ENCODE data around the gene LRRC49. TPM values are rescaled to one million over a fixed set of nuclear protein-coding genes. Genes with fewer than 3 reads are reported as not detected.
"Not testable (repeated sequence)": the region's sequence is repeated elsewhere in the genome, so short reads cannot be mapped to it uniquely, and the experiment has no call there.

Gene LRRC49
- total RNA-seq, 1 donor: 18.1 TPM

DNA sequence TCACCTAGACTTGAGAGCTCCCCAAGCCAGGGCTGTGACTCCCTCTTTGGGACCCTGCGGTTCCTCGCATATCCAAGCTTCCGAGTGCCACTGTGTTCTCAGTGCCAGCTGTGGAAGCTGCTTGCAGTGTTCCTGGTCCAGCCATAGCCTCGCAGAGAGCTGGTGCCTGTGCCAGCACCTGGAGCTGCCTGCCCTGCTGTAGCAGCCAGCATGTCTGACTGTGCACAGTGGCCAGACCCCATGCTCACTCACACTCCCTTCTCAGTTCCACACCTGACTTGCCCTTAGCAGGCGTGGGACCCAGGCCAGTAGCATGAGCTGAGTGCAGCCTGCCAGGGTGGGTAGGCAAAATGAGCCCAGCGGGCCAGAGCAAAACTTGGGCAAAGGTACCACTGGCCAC, 25.3 kb downstream of the LRRC49 start:
- no peak for DNase-seq (ENCODE audit: insufficient read length, low spot score, missing footprints)
- H3K36me3 ChIP-seq (ENCODE audit: insufficient read depth, low read length): no peaks in the 10 kb centered on the region
- no peak overlapping the region for H3K27ac ChIP-seq (ENCODE audit: low read depth, low read length)
- H3K4me3 ChIP-seq (ENCODE audit: insufficient read depth, low read length): no peak overlapping the region
- no peak overlapping the region for H2AFZ ChIP-seq (ENCODE audit: low read length)
- H3K4me1 ChIP-seq (ENCODE audit: insufficient read depth, low read length): no peaks in the 10 kb centered on the region
- H3K4me2 ChIP-seq (ENCODE audit: insufficient read depth, low read length): no peak overlapping the region
- H3K9me3 ChIP-seq (ENCODE audit: low read depth, low read length): no peaks in the 10 kb centered on the region
- no peaks in the 10 kb centered on the region for H3K27me3 ChIP-seq (ENCODE audit: insufficient read depth, low read length)
- no peaks in the 10 kb centered on the region for H4K20me1 ChIP-seq (ENCODE audit: insufficient read depth, low read length)
- no peaks in the 10 kb centered on the region for H3K79me2 ChIP-seq (ENCODE audit: insufficient read depth, low read length)
- TF ChIP-seq, protein P1, sequence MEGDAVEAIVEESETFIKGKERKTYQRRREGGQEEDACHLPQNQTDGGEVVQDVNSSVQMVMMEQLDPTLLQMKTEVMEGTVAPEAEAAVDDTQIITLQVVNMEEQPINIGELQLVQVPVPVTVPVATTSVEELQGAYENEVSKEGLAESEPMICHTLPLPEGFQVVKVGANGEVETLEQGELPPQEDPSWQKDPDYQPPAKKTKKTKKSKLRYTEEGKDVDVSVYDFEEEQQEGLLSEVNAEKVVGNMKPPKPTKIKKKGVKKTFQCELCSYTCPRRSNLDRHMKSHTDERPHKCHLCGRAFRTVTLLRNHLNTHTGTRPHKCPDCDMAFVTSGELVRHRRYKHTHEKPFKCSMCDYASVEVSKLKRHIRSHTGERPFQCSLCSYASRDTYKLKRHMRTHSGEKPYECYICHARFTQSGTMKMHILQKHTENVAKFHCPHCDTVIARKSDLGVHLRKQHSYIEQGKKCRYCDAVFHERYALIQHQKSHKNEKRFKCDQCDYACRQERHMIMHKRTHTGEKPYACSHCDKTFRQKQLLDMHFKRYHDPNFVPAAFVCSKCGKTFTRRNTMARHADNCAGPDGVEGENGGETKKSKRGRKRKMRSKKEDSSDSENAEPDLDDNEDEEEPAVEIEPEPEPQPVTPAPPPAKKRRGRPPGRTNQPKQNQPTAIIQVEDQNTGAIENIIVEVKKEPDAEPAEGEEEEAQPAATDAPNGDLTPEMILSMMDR (IDR thresholded peaks at IDR 0.05; ENCODE audit: extremely low read depth, low read depth, low read length): no peak

DNA sequence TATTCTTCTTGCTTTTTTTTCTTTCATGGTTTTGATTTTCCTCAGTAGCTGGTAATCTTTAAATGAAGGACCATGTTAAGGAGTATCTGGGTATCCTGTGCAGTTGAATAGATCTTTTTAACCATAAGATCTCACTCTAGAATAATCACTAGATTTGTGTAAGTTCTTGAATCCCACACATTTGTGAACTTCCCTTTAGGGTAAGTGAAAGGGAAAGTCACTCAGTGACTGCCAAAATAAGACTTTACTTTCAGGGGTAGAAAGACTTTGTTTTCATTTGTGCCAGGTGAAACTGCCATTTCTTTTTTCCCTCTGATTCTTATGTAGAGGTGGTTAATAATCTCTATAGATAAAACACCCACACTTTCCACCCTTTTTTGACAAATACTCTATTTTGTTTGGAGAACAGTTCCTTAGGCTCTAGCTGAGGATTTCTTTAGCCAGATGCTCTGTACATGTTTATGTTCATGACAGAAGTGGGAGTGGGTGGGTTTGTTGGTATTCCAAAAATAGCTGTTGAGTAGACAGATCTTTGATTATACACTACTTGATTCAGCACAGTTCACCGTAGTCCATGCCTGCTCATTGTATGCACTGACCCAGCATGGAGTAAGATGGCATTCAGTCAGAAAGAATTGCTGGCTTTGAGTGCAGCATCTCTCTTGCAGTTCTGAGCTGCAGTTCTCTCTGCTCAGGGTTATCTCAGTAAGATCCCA, 28.5 kb downstream of the LRRC49 start:
- no peaks in the 10 kb centered on the region for H3K79me2 ChIP-seq (ENCODE audit: insufficient read depth, low read length)
- no peaks in the 10 kb centered on the region for H3K36me3 ChIP-seq (ENCODE audit: insufficient read depth, low read length)
- no peak overlapping the region for H3K4me3 ChIP-seq (ENCODE audit: insufficient read depth, low read length)
- H3K4me1 ChIP-seq (ENCODE audit: insufficient read depth, low read length): no peaks in the 10 kb centered on the region
- H4K20me1 ChIP-seq (ENCODE audit: insufficient read depth, low read length): no peaks in the 10 kb centered on the region
- H3K4me2 ChIP-seq (ENCODE audit: insufficient read depth, low read length): no peak overlapping the region
- TF ChIP-seq, protein P1 (IDR thresholded peaks at IDR 0.05; ENCODE audit: extremely low read depth, low read depth, low read length): no peak
- peak; percentile 39 for DNase-seq (ENCODE audit: insufficient read length, low spot score, missing footprints)
- H3K27ac ChIP-seq (ENCODE audit: low read depth, low read length): no peak overlapping the region
- no peaks in the 10 kb centered on the region for H3K27me3 ChIP-seq (ENCODE audit: insufficient read depth, low read length)
- H2AFZ ChIP-seq (ENCODE audit: low read length): no peak overlapping the region
- H3K9me3 ChIP-seq (ENCODE audit: low read depth, low read length): no peaks in the 10 kb centered on the region

GRCh38 chr15:70922119-70922518, 29.5 kb downstream of the LRRC49 start:
- Histone ChIP-seq H3K27ac (ENCODE audit: low read depth, low read length) (no peak overlapping the region), H3K79me2 (ENCODE audit: insufficient read depth, low read length) (no peaks in the 10 kb centered on the region), H3K4me2 (ENCODE audit: insufficient read depth, low read length) (no peak overlapping the region), H2AFZ (ENCODE audit: low read length) (no peak overlapping the region), H3K27me3 (ENCODE audit: insufficient read depth, low read length) (no peaks in the 10 kb centered on the region), H3K4me1 (ENCODE audit: insufficient read depth, low read length) (no peaks in the 10 kb centered on the region), H3K36me3 (ENCODE audit: insufficient read depth, low read length) (no peaks in the 10 kb centered on the region), H3K4me3 (ENCODE audit: insufficient read depth, low read length) (no peak overlapping the region), H3K9me3 (ENCODE audit: low read depth, low read length) (no peaks in the 10 kb centered on the region), H4K20me1 (ENCODE audit: insufficient read depth, low read length) (no peaks in the 10 kb centered on the region)
- DNase-seq (ENCODE audit: insufficient read length, low spot score, missing footprints): no peak
- TF ChIP-seq, protein P1 (IDR thresholded peaks at IDR 0.05; ENCODE audit: extremely low read depth, low read depth, low read length): no peak

GRCh38 chr15:70923311-70924080, 30.9 kb downstream of the LRRC49 start:
- Histone ChIP-seq H3K9me3 (ENCODE audit: low read depth, low read length) (no peaks in the 10 kb centered on the region), H3K27me3 (ENCODE audit: insufficient read depth, low read length) (no peaks in the 10 kb centered on the region), H3K79me2 (ENCODE audit: insufficient read depth, low read length) (no peaks in the 10 kb centered on the region), H3K4me1 (ENCODE audit: insufficient read depth, low read length) (no peaks in the 10 kb centered on the region), H3K27ac (ENCODE audit: low read depth, low read length) (no peak overlapping the region), H2AFZ (ENCODE audit: low read length) (no peak overlapping the region), H4K20me1 (ENCODE audit: insufficient read depth, low read length) (no peaks in the 10 kb centered on the region), H3K4me3 (ENCODE audit: insufficient read depth, low read length) (no peak overlapping the region), H3K36me3 (ENCODE audit: insufficient read depth, low read length) (no peaks in the 10 kb centered on the region), H3K4me2 (ENCODE audit: insufficient read depth, low read length) (no peak overlapping the region)
- TF ChIP-seq, protein P1 (IDR thresholded peaks at IDR 0.05; ENCODE audit: extremely low read depth, low read depth, low read length): no peak
- no peak for DNase-seq (ENCODE audit: insufficient read length, low spot score, missing footprints)

GRCh38 chr15:70926914-70927313, 34.3 kb downstream of the LRRC49 start:
- H3K4me2 ChIP-seq (ENCODE audit: insufficient read depth, low read length); H2AFZ ChIP-seq (ENCODE audit: low read length); DNase-seq (ENCODE audit: insufficient read length, low spot score, missing footprints); H3K4me3 ChIP-seq (ENCODE audit: insufficient read depth, low read length); H3K9me3 ChIP-seq (ENCODE audit: low read depth, low read length); H3K79me2 ChIP-seq (ENCODE audit: insufficient read depth, low read length); H4K20me1 ChIP-seq (ENCODE audit: insufficient read depth, low read length); H3K4me1 ChIP-seq (ENCODE audit: insufficient read depth, low read length); H3K27me3 ChIP-seq (ENCODE audit: insufficient read depth, low read length); H3K27ac ChIP-seq (ENCODE audit: low read depth, low read length); H3K36me3 ChIP-seq (ENCODE audit: insufficient read depth, low read length): not testable (repeated sequence)

Data from osteoblast (primary cell).